NCI-H82 treated with DMSO at 0.1 percent for 48 hours (cell line): Measurements from ENCODE around the gene LCE3A.
A peak's percentile ranks its signal among the peaks of the same experiment; 100 is the strongest.
"Not testable (repeated sequence)": the region's sequence is repeated elsewhere in the genome, so short reads cannot be mapped to it uniquely, and the experiment has no call there.

ENCODE experiments used
- DNase-seq: peaks from one replicate; lab custom pipeline; 2025; ENCODE audit not compliant: unreplicated experiment; lab: John Stamatoyannopoulos, UW

Gene LCE3A

GRCh38 chr1:152622803-152623202 is at the start of gene LCE3A:
TSS of gene LCE3A (minus strand) at chr1:152623103. CDS start at chr1:152623103, 0 bp downstream.
- DNase-seq = no peak

GRCh38 chr1:152667648-152668047 is 44.7 kb upstream of the LCE3A start:
- DNase-seq = no peak

GRCh38 chr1:152666171-152666570 is 43.3 kb upstream of the LCE3A start:
- not testable (repeated sequence) for DNase-seq

- DNase-seq = no peak
Observed at GRCh38 chr1:152663098-152663497, 40.2 kb upstream of the LCE3A start, which contains the start of gene LCE2D. TSS of gene LCE2D (plus strand) at chr1:152663380. CDS start at chr1:152664106, 726 bp downstream.

DNA sequence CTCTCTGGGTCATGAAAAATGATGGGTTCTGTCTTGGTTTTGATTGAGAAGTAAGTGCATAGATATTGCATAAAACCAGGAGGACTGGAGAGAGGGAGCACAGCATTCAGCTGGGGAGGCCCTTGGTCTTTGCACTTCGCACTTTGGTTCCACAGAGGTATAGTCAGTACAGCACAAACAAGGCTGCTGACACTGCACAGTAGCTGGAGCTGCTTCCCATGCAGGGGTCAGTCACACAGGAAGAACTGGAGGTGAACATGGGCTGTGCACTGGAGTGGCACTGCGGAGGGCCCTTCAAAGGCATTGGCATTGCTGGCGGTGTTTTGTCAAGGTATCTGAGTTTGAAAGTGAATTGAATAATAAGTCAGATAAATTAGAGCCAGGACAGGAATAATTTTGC is 35.7 kb upstream of the LCE3A start:
- no peak for DNase-seq

- no peak for DNase-seq
Observed at GRCh38 chr1:152657677-152658076, 34.8 kb upstream of the LCE3A start.

DNA sequence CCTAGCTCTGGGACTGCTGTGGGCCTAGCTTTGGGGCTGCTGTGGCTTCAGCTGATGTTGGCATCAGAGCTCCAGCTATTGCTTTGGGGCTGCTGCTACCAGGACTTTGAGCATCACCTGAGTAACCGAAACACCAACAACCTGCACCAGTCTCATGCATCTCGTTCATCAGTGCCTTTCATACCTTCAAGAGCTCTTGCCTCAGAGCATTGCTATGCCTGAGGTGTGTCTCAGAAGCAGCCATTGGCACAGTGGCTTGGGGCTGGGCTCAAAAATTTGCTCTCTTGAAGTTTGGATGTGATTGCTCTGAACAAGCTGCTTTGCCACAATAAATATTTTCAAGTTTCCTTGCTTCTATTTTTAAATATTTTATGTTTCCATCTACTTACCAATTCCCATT is 33.6 kb upstream of the LCE3A start:
- DNase-seq = no peak

- peak; percentile 25 for DNase-seq
Observed at GRCh38 chr1:152654110-152654509, 31.2 kb upstream of the LCE3A start.

DNA sequence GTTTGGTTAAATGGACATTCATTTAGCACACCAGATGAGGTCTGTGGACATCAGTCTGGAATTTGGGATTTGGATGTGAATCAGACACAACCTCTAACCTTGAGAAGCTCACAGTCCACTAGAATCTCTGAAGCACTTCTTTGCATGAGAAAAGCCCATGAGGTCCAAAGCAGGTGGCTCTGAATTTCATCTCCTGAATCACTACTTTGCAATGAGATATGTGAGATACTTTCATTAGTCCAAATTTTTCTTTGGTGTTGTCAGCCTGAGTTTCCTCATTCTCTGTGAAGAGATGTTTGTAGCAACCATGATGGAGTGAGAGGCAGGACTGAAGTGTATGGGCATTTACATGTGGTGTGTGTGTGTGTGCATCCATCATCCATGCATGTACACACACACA is 23.8 kb upstream of the LCE3A start:
- no peak for DNase-seq

DNA sequence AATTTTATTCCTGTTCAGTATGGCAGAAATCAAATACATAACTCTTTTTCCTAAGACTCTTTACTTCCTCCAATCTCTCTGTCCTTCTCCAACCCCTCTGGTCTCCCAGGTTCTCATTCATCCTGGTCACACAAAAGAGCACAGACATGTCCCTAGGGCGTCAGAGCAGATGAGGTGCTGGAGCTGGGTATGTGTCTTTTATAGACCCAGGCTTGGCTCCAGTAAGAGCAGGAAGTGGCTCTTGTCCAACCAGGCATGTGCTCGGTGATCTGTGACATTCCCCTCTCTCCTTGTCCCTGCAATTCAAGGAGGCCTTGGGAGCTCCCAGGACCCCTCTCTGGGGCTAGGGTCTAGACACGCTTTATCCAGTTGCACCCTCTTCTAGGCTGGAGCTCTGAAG is 22.2 kb upstream of the LCE3A start:
- no peak for DNase-seq

GRCh38 chr1:152643945-152644344 is 21.0 kb upstream of the LCE3A start:
- no peak for DNase-seq

GRCh38 chr1:152640351-152640750 is 17.4 kb upstream of the LCE3A start:
- DNase-seq = no peak

- DNase-seq = no peak
Observed at GRCh38 chr1:152630596-152630995, 7.7 kb upstream of the LCE3A start.

GRCh38 chr1:152626744-152627143 is 3.8 kb upstream of the LCE3A start:
- DNase-seq = no peak

DNA sequence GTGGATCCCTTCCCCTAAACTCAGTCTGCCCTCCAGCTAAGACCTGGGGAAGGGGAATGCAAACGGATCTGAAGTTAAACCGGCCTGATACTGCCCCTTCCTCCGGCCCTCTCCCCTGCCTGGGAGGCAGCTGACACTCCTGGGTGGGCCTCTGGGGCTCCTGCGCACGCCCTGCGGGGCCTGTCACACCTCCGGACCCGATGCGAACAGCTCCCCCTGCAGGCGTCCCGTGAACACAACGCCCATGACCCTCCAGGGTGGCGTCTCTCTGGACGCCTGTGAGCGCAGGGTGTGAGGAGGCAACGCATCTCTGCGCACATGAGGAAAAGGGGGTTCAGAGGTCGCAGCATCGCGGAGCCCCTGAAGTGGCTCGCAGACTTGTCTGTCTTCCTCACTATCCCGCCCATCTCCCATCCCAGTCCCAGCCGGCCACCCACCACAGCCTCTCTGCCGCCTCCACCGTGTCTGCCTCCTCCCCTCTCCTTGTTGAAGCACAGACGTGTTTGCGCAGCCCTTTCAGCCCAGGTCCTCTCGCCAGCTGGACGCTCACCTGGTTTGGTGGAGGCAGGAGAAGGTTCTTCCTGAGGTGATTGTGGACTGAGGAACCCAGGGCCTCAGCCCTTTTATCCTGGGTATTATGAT is 421 bp upstream of the LCE3A start:
- DNase-seq = no peak

DNA sequence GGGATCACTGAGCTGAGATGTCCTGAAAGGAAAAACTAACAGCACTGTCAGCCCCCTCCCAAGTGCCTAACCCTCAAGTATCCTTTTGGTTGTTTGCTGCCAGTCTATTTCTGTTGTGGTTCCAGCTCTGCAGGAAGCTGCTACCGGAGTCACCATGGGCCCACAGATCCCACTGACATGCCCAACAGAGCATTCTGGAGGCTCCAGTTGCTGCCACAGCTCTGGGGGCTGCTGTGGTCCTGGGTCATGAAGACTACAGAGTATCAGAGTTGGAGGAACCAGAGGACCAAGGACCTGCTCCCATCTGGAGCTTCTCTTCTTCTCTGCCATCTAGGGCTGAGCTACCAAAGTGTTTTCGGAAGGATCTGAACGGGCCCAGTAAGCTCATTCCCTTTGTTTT is 910 bp downstream of the LCE3A start:
- no peak for DNase-seq

- DNase-seq = no peak
Observed at GRCh38 chr1:152613511-152613910, 9.4 kb downstream of the LCE3A start, which contains the start of gene LCE3B. TSS of gene LCE3B (plus strand) at chr1:152613811. CDS start at chr1:152613811, 0 bp downstream.

DNA sequence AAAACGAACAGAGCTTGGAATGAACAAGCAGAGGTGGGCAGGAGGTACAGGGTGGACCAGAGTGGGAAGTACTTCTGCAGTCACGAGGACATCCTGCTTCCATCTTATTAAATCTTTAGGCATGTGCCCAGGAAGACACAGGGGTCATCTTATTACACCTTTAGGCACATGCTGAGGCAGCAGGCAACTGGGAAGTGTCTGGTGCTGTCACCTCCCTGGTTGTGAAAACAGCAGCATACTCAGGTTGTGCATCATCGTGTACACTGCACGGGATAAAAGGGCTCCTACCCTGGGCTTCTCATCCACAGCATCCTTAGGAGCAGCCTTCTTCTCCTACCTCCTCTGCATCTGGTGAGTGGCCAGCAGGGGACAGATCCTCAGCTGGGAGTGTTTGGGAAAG is 23.0 kb downstream of the LCE3A start, which contains the start of gene LCE3C:
Gene LCE3C, plus strand, starts transcription at position 301 of the 400 bp plus-strand sequence. CDS start 498 bp downstream, outside the sequence.
- DNase-seq = no peak

- no peak for DNase-seq
Observed at GRCh38 chr1:152596986-152597385, 25.9 kb downstream of the LCE3A start.

DNA sequence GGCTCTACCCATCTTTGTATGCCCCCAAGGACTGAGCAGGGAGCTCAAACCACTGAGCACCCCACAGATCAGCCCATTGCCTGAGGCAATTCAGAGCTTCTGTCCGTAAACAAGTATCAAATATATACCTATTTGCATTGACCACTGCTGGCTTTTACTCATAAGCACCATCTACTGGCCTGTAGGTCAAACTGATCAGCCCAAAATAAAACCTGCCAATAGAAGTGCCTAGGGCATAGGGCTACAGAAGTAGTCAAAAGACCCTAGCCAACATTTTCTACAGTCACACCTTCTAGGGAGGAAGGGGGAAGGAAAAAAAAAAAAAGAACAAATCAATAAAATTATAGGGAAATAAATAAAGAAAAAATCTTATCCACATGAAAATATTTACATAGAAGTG is 37.3 kb downstream of the LCE3A start:
- no peak for DNase-seq

GRCh38 chr1:152582647-152583046 is 40.3 kb downstream of the LCE3A start:
- DNase-seq = no peak

GRCh38 chr1:152580433-152580832 is 42.5 kb downstream of the LCE3A start, which contains the start of gene LCE3D:
TSS of gene LCE3D (minus strand) at chr1:152580516. CDS start at chr1:152579936, 580 bp downstream.
- no peak for DNase-seq

- not testable (repeated sequence) for DNase-seq
Observed at GRCh38 chr1:152579526-152579925, 43.4 kb downstream of the LCE3A start.
